CD4-positive, alpha-beta T cell treated with Interleukin-15 for 1 hour (primary cell): ENCODE results near the gene DDX1.
"Not testable (repeated sequence)": the region's sequence is repeated elsewhere in the genome, so short reads cannot be mapped to it uniquely, and the experiment has no call there.

ENCODE experiments used
- DNase-seq: peaks from one replicate; pipeline ENCODE4 v3.0.0-alpha.2; 2020

Gene DDX1

GRCh38 chr2:15618449-15618855 lies 26.8 kb downstream of the DDX1 start:
- DNase-seq, result no peak

GRCh38 chr2:15619076-15619475 lies 27.4 kb downstream of the DDX1 start:
- no peak for DNase-seq

GRCh38 chr2:15619510-15619909 lies 27.8 kb downstream of the DDX1 start:
- DNase-seq, result no peak

GRCh38 chr2:15619938-15620337 lies 28.3 kb downstream of the DDX1 start:
- no peak for DNase-seq

GRCh38 chr2:15620340-15620739 lies 28.7 kb downstream of the DDX1 start:
- no peak for DNase-seq

- no peak for DNase-seq
Observed at GRCh38 chr2:15620857-15621471, 29.3 kb downstream of the DDX1 start.

GRCh38 chr2:15621472-15621870 lies 29.8 kb downstream of the DDX1 start:
- DNase-seq, result not testable (repeated sequence)

GRCh38 chr2:15622214-15622613 lies 30.5 kb downstream of the DDX1 start:
- DNase-seq, result no peak

GRCh38 chr2:15622614-15623480 lies 31.2 kb downstream of the DDX1 start:
- no peak for DNase-seq

- no peak for DNase-seq
Observed at GRCh38 chr2:15623481-15623796, 31.8 kb downstream of the DDX1 start.

- no peak for DNase-seq
Observed at GRCh38 chr2:15623898-15624541, 32.4 kb downstream of the DDX1 start.

GRCh38 chr2:15624903-15625302 lies 33.2 kb downstream of the DDX1 start:
- no peak for DNase-seq

- no peak for DNase-seq
Observed at GRCh38 chr2:15625344-15626036, 33.8 kb downstream of the DDX1 start.

- DNase-seq, result no peak
Observed at GRCh38 chr2:15626126-15626525, 34.5 kb downstream of the DDX1 start.

- DNase-seq, result no peak
Observed at GRCh38 chr2:15626967-15627366, 35.3 kb downstream of the DDX1 start.

GRCh38 chr2:15627817-15628684 lies 36.4 kb downstream of the DDX1 start:
- DNase-seq, result no peak

- no peak for DNase-seq
Observed at GRCh38 chr2:15628899-15629855, 37.5 kb downstream of the DDX1 start.

- DNase-seq, result no peak
Observed at GRCh38 chr2:15630121-15630977, 38.7 kb downstream of the DDX1 start.

- DNase-seq, result no peak
Observed at GRCh38 chr2:15630978-15631719, 39.5 kb downstream of the DDX1 start.

GRCh38 chr2:15631883-15632282 lies 40.2 kb downstream of the DDX1 start:
- DNase-seq, result no peak
